Activated CD4-positive, alpha-beta T cell treated with anti-CD3 and anti-CD28 coated beads, Interleukin-2, amount 10 ng/mL, durations not matched to agents 24 days and 14 days (primary cell): ENCODE data around the gene PARD3B. TPM values are rescaled to one million over a fixed set of nuclear protein-coding genes. Genes with fewer than 3 reads are reported as not detected.

ENCODE experiments used
- DNase-seq: peaks from one replicate; pipeline ENCODE4 v3.0.0; 2022
- H3K27ac Mint-ChIP-seq: one replicate; pipeline ENCODE4 v1.8.0; 2022; ENCODE audit warnings: mild to moderate bottlenecking, mixed read lengths
- H3K27me3 Mint-ChIP-seq: one replicate; pipeline ENCODE4 v1.8.0; 2022; ENCODE audit warnings: mixed read lengths
- H3K36me3 Mint-ChIP-seq: one replicate; pipeline ENCODE4 v1.8.0; 2022; ENCODE audit warnings: low read depth, mild to moderate bottlenecking, mixed read lengths
- H3K4me1 Mint-ChIP-seq: one replicate; pipeline ENCODE4 v1.8.0; 2021; ENCODE audit warnings: mixed read lengths
- H3K4me3 Mint-ChIP-seq: one replicate; pipeline ENCODE4 v1.8.0; 2022; ENCODE audit warnings: mild to moderate bottlenecking, moderate library complexity, mixed read lengths
- H3K9me3 Mint-ChIP-seq: one replicate; pipeline ENCODE4 v1.8.0; 2021; ENCODE audit warnings: mixed read lengths
- intact Hi-C: fragments of 100-400 bp; cut with micrococcal nuclease; formaldehyde crosslinking; loops from one replicate; pipeline ENCODE4 v1.15.1; 2023
- total RNA-seq: library from RNA; stranded (reverse); gene quantifications from 2 replicates; pipeline ENCODE4 v1.2.3, GENCODE V29; 2022

PARD3B gene
- total RNA-seq, 1 donor from 2014 or later, result 0.12 TPM

DNA sequence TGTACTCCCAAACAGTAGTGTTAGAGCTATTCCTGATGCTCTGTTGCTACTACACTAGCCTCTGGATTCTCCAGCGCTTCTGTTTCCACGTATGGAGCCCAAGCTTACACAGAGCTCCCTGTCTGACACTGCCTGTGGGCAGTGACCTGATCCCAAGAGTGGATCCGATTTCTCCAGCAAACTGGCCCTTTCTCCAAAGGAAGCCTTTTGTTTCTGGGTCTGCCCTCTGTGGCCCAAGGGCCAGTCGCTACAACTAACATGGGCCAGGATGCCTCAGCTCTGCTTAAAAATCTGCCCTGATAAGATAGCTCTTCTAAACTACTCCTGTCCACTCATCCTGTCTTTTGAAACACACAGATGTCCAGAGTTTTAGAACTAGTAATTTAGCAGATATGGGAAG lies 964.4 kb downstream of the PARD3B start:
- intact Hi-C loops, result no loop called here
- Mint-ChIP-seq H3K27ac (no peak overlapping the region), H3K4me1 (no peaks in the 10 kb centered on the region), H3K27me3 (peaks cover 4% of the 10 kb centered on the region), H3K36me3 (no peaks in the 10 kb centered on the region), H3K9me3 (peaks cover 3% of the 10 kb centered on the region), H3K4me3 (no peak overlapping the region)
- DNase-seq, result no peak

GRCh38 chr2:205510345-205510744 lies 965.1 kb downstream of the PARD3B start:
- Mint-ChIP-seq H3K9me3 (peaks cover 3% of the 10 kb centered on the region), H3K27ac (no peak overlapping the region), H3K4me1 (no peaks in the 10 kb centered on the region), H3K4me3 (no peak overlapping the region), H3K27me3 (peaks cover 7% of the 10 kb centered on the region), H3K36me3 (no peaks in the 10 kb centered on the region)
- intact Hi-C loops, result no loop called here
- DNase-seq, result no peak

DNA sequence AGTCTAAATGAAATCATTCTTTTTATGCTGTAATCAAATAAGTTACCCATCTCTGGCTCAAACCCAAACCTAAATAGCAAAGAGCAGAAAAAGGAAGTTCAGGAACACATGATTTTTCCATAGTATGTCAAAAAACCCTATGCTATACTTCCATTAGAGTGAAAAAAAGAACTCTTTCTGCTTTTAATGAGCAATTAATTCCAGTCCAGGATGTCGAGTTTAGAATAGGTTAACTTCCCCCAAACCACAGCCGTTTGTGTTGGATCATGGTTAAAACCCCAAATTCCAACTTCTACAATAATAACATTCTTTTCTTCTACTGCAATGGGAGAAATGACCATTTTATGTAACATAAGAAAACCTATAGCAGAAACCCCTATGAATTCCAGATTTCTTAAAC lies 965.9 kb downstream of the PARD3B start:
- Mint-ChIP-seq H3K9me3 (peaks cover 3% of the 10 kb centered on the region), H3K4me1 (no peaks in the 10 kb centered on the region), H3K36me3 (no peaks in the 10 kb centered on the region), H3K27ac (no peak overlapping the region), H3K27me3 (peaks cover 7% of the 10 kb centered on the region), H3K4me3 (no peak overlapping the region)
- DNase-seq, result no peak
- intact Hi-C loops, result no loop called here

- H3K27ac Mint-ChIP-seq, result no peak overlapping the region
- no peaks in the 10 kb centered on the region for H3K36me3 Mint-ChIP-seq
- no peaks in the 10 kb centered on the region for H3K9me3 Mint-ChIP-seq
- intact Hi-C loops, result no loop called here
- peaks cover 7% of the 10 kb centered on the region for H3K27me3 Mint-ChIP-seq
- H3K4me1 Mint-ChIP-seq, result no peaks in the 10 kb centered on the region
- H3K4me3 Mint-ChIP-seq, result no peak overlapping the region
- DNase-seq, result no peak
Measured at GRCh38 chr2:205511641-205512040, 966.4 kb downstream of the PARD3B start.

GRCh38 chr2:205520311-205520710 lies 975.0 kb downstream of the PARD3B start:
- peaks cover 8% of the 10 kb centered on the region for H3K9me3 Mint-ChIP-seq
- no peak for DNase-seq
- H3K27me3 Mint-ChIP-seq, result peaks cover 16% of the 10 kb centered on the region
- no peak overlapping the region for H3K4me3 Mint-ChIP-seq
- intact Hi-C loops, result no loop called here
- H3K27ac Mint-ChIP-seq, result no peak overlapping the region
- no peaks in the 10 kb centered on the region for H3K36me3 Mint-ChIP-seq
- H3K4me1 Mint-ChIP-seq, result no peaks in the 10 kb centered on the region

DNA sequence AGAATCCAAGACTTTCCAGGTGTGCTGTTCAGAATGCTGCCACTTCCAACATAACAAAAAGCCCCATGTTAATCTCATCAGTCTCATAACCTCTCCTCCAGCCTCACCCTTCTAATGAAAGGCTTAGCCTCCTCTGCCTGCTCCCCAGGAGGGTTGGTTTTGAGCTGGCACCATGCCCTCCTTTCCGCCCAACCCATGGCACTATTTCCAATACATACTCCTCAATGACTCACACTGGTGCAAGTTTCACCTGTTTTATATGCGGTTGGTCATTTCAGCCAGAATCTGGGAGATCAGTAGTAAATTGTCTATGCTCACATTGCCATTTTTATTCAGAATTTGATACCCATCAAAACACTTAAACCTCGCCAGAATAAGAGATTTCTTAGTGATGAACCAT lies 979.4 kb downstream of the PARD3B start:
- peaks cover 5% of the 10 kb centered on the region for H3K4me1 Mint-ChIP-seq
- H3K27me3 Mint-ChIP-seq, result peaks cover 13% of the 10 kb centered on the region
- no peak overlapping the region for H3K27ac Mint-ChIP-seq
- no peak overlapping the region for H3K4me3 Mint-ChIP-seq
- intact Hi-C loops, result no loop called here
- H3K9me3 Mint-ChIP-seq, result peaks cover 2% of the 10 kb centered on the region
- H3K36me3 Mint-ChIP-seq, result no peaks in the 10 kb centered on the region
- no peak for DNase-seq

- H3K27me3 Mint-ChIP-seq, result peaks cover 16% of the 10 kb centered on the region
- H3K4me3 Mint-ChIP-seq, result no peak overlapping the region
- H3K27ac Mint-ChIP-seq, result no peak overlapping the region
- intact Hi-C loops, result no loop called here
- no peaks in the 10 kb centered on the region for H3K9me3 Mint-ChIP-seq
- H3K4me1 Mint-ChIP-seq, result peaks cover 5% of the 10 kb centered on the region
- no peaks in the 10 kb centered on the region for H3K36me3 Mint-ChIP-seq
- no peak for DNase-seq
Measured at GRCh38 chr2:205527801-205528200, 982.5 kb downstream of the PARD3B start.

GRCh38 chr2:205531072-205531471 lies 985.8 kb downstream of the PARD3B start:
- no peak overlapping the region for H3K27ac Mint-ChIP-seq
- H3K27me3 Mint-ChIP-seq, result peaks cover 12% of the 10 kb centered on the region
- no peak for DNase-seq
- H3K4me3 Mint-ChIP-seq, result no peak overlapping the region
- H3K9me3 Mint-ChIP-seq, result peaks cover 3% of the 10 kb centered on the region
- peaks cover 5% of the 10 kb centered on the region for H3K4me1 Mint-ChIP-seq
- H3K36me3 Mint-ChIP-seq, result no peaks in the 10 kb centered on the region
- intact Hi-C loops, result no loop called here

DNA sequence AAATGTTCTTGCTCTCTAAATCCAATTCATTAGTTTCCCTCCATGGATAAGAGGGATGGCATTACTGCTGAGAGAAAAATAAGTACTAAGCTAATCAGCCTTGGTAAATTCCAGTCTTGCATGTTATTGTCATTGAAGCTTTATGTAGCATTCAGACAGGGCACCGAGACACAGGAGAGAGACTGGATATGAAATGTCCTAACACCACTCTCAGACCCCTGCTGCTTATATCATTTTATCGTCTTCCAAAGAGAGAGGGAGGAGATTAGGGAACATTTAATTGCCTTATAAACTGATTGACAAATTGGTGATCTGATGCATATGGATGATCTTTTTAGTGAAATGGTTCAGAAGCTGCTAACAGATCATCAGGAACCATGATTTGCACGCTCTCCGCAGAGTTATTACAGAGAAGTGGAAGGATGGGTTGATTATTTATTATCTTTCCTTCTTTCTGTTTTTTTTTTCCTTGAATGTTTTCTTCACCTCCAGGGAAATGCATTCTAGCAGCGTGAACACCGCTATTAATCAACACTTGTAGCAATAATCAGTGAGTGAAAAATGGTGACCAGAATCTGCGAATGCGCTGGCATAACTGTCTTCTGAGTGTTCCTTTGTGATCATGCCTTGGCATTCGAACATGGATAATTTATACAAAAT lies 986.3 kb downstream of the PARD3B start:
- Mint-ChIP-seq H3K27me3 (peaks cover 12% of the 10 kb centered on the region), H3K27ac (no peak overlapping the region), H3K4me1 (peaks cover 5% of the 10 kb centered on the region), H3K36me3 (no peaks in the 10 kb centered on the region), H3K9me3 (peaks cover 6% of the 10 kb centered on the region), H3K4me3 (no peak overlapping the region)
- intact Hi-C loops, result no loop called here
- no peak for DNase-seq

- Mint-ChIP-seq H3K4me3 (no peak overlapping the region), H3K27me3 (peaks cover 12% of the 10 kb centered on the region), H3K9me3 (peaks cover 6% of the 10 kb centered on the region), H3K27ac (no peak overlapping the region), H3K4me1 (peaks cover 4% of the 10 kb centered on the region), H3K36me3 (no peaks in the 10 kb centered on the region)
- intact Hi-C loops, result no loop called here
- DNase-seq, result no peak
Measured at GRCh38 chr2:205535001-205535400, 989.7 kb downstream of the PARD3B start.

GRCh38 chr2:205539603-205540002 lies 994.3 kb downstream of the PARD3B start:
- no peaks in the 10 kb centered on the region for H3K36me3 Mint-ChIP-seq
- intact Hi-C loops, result loop anchor here (5.0 kb wide), 2 partner anchors 73 to 143 kb away; partner anchors contain the start of gene NRP2
- peaks cover 16% of the 10 kb centered on the region for H3K4me1 Mint-ChIP-seq
- H3K4me3 Mint-ChIP-seq, result no peak overlapping the region
- H3K9me3 Mint-ChIP-seq, result peaks cover 3% of the 10 kb centered on the region
- no peaks in the 10 kb centered on the region for H3K27me3 Mint-ChIP-seq
- H3K27ac Mint-ChIP-seq, result no peak overlapping the region
- DNase-seq, result no peak

GRCh38 chr2:205540036-205540435 lies 994.8 kb downstream of the PARD3B start:
- H3K4me3 Mint-ChIP-seq, result no peak overlapping the region
- H3K27ac Mint-ChIP-seq, result no peak overlapping the region
- H3K9me3 Mint-ChIP-seq, result peaks cover 3% of the 10 kb centered on the region
- H3K4me1 Mint-ChIP-seq, result peaks cover 16% of the 10 kb centered on the region
- intact Hi-C loops, result loop anchor here (5.0 kb wide), 2 partner anchors 72 to 142 kb away; partner anchors contain the start of gene NRP2
- DNase-seq, result no peak
- H3K27me3 Mint-ChIP-seq, result no peaks in the 10 kb centered on the region
- H3K36me3 Mint-ChIP-seq, result no peaks in the 10 kb centered on the region

DNA sequence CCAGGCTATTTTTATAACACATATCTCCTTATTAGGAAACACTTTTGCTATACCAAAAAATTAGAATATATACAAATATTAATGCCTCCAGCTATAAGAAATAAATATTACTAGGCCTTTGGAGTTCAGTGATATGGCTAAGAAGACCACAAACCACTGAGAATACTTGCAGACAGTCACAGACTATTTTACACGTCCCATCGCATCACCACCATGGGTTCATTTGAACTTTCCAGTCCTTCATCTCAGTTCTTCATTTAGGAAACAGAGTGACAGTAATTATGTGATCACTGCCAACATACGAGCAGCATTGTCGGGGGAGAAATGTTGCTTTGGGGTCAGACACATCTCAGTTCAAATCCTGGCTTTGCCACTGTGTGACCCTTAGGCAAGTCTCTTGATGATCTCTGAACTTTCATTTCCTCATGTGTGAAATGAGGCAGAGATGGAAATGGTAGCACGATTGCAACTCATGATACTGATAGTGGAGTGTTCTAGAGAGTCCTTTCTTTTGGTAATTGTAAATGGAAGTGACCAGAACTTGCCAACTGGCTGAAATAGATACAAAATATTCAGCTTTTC lies 998.1 kb downstream of the PARD3B start:
- no peak for DNase-seq
- no peaks in the 10 kb centered on the region for H3K36me3 Mint-ChIP-seq
- H3K4me3 Mint-ChIP-seq, result no peak overlapping the region
- peak overlapping the region; percentile 2 for H3K27ac Mint-ChIP-seq
- intact Hi-C loops, result loop anchor here (5.0 kb wide), 2 partner anchors 69 to 139 kb away; partner anchors contain the start of gene NRP2
- H3K4me1 Mint-ChIP-seq, result peaks cover 16% of the 10 kb centered on the region
- H3K9me3 Mint-ChIP-seq, result peaks cover 3% of the 10 kb centered on the region
- H3K27me3 Mint-ChIP-seq, result peaks cover 3% of the 10 kb centered on the region

DNA sequence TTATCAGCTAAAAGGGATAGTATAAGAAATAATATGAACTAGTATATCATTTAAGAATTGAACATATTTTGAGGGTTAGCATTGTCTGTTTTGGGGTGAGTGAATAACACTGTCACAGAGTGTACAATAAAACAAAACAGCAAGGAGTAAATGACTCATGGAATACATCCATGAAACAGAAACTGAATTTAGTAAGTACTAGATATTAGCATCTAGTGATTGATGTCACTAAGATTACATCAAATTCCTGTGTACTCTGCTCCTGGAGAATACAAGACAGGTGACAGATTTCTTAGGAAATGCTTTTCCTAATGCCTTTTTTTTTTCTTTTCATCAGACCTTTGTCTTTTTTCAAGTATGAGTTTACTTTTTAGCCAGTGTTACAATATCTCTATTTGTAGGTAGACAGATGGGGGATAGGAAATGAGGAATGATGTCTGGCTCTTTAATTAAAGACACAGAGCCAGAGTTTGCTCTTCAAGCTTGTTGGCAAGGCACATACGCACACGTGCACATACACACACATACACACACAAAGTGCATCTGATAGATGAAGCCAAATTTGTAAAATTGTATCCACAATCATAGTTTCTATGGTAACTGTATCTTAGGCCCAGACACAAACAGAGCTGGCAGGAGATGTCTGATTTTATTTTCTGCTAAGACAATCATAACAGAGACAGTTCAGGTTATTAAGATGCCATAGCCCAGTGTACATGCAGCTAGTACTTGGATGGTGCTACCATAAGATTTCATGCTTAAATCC lies 998.8 kb downstream of the PARD3B start:
- Mint-ChIP-seq H3K27me3 (peaks cover 5% of the 10 kb centered on the region), H3K27ac (peak overlapping the region; percentile 71), H3K36me3 (no peaks in the 10 kb centered on the region), H3K4me1 (peaks cover 16% of the 10 kb centered on the region), H3K4me3 (no peak overlapping the region), H3K9me3 (peaks cover 3% of the 10 kb centered on the region)
- intact Hi-C loops, result loop anchor here (5.0 kb wide), 2 partner anchors 68 to 138 kb away; partner anchors contain the start of gene NRP2
- no peak for DNase-seq
